NCI-H2196 (cell line): Measurements from ENCODE around the gene ALX3.
A peak's percentile ranks its signal among the peaks of the same experiment; 100 is the strongest.
"Not testable (repeated sequence)": the region's sequence is repeated elsewhere in the genome, so short reads cannot be mapped to it uniquely, and the experiment has no call there.

Experiments
- DNase-seq: peaks from one replicate; lab custom pipeline; 2025; ENCODE audit not compliant: unreplicated experiment; lab: John Stamatoyannopoulos, UW

The ALX3 gene

GRCh38 chr1:110048923-110049601, 21.4 kb downstream of the ALX3 start:
- DNase-seq, result no peak

GRCh38 chr1:110048240-110048639, 22.2 kb downstream of the ALX3 start:
- DNase-seq, result no peak

GRCh38 chr1:110047463-110047862, 23.0 kb downstream of the ALX3 start:
- DNase-seq, result no peak

GRCh38 chr1:110043016-110043415, 27.5 kb downstream of the ALX3 start:
- no peak for DNase-seq

GRCh38 chr1:110040548-110040947, 29.9 kb downstream of the ALX3 start:
- no peak for DNase-seq

GRCh38 chr1:110039641-110040040, 30.8 kb downstream of the ALX3 start:
- no peak for DNase-seq

GRCh38 chr1:110038271-110038670, 32.2 kb downstream of the ALX3 start:
- no peak for DNase-seq

- DNase-seq, result no peak
Measured at GRCh38 chr1:110035236-110035752, 35.2 kb downstream of the ALX3 start.

GRCh38 chr1:110034451-110035235, 35.8 kb downstream of the ALX3 start, which contains the start of gene STRIP1:
STRIP1 (plus strand) TSS chr1:110034624; CDS start chr1:110034638, 14 bp downstream.
- peak; percentile 96 for DNase-seq

GRCh38 chr1:110034040-110034450, 36.4 kb downstream of the ALX3 start:
- DNase-seq, result no peak

GRCh38 chr1:110033421-110033820, 37.1 kb downstream of the ALX3 start:
- no peak for DNase-seq

- no peak for DNase-seq
Measured at GRCh38 chr1:110032327-110032726, 38.1 kb downstream of the ALX3 start.

GRCh38 chr1:110030687-110031086, 39.8 kb downstream of the ALX3 start:
- not testable (repeated sequence) for DNase-seq

- no peak for DNase-seq
Measured at GRCh38 chr1:110024613-110025012, 45.9 kb downstream of the ALX3 start.

- DNase-seq, result no peak
Measured at GRCh38 chr1:110021285-110021684, 49.2 kb downstream of the ALX3 start.

GRCh38 chr1:110019770-110020169, 50.7 kb downstream of the ALX3 start:
- DNase-seq, result no peak

GRCh38 chr1:110018396-110018795, 52.1 kb downstream of the ALX3 start:
- DNase-seq, result no peak

GRCh38 chr1:110017792-110018191, 52.7 kb downstream of the ALX3 start:
- DNase-seq, result no peak

GRCh38 chr1:110012100-110012780, 58.2 kb downstream of the ALX3 start:
- DNase-seq, result no peak

GRCh38 chr1:110011527-110012041, 58.9 kb downstream of the ALX3 start:
- peak; percentile 54 for DNase-seq
